Forelimb muscle (tissue), 1 donor: Measurements from ENCODE around the gene MYOM3. TPM values are rescaled to one million over a fixed set of nuclear protein-coding genes. Genes with fewer than 3 reads are reported as not detected.

Source experiments
- DNase-seq: peaks from one replicate; pipeline ENCODE4 v3.0.0-alpha.2; 2013; ENCODE audit warnings: low read depth
- polyA plus RNA-seq: library from polyadenylated mRNA; unstranded; fragments of 120-200 nt; gene quantifications from one replicate; pipeline ENCODE4 v1.2.1, GENCODE V29; 2013; ENCODE audit not compliant: insufficient read length

MYOM3 gene
- polyA plus RNA-seq, 1 donor = 425 TPM

DNA sequence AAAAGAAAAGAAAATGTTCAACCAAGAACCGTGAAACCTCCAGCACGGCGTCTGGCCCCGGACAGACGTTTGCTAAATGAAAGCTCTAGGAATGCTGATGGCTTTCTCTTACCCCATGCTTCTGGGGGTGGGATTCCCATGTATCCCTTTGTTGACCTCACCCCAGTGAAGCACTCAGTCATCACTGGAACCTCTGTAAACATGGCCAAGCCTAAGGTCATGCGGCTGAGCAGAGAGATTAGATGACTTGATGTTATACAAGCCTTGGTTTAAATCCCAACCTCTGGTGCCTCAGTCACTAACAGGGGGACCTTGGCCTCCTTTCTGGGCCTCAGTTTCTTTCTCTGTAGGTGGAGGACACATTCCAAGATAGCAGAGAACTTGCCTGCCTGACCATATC lies 2.8 kb upstream of the MYOM3 start:
- DNase-seq = no peak

DNA sequence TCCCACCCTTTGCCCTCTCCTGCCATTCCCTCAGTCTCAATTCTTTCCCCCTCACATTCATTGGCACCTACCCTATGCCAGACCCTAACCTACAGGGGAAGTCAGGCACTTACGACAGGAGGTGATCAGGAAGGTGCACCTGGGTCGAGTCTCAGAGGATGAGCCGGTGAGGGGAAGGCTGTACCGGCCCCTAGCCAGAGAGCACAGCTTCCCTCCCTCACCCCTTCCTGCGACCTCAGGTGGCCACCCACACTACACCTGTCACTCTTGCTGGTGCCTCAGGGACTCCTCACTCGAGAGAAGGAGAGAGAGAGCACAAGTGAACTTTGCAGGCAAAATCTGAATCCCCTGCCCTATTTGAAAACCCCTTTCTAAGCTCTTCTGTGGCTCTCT lies 1.7 kb upstream of the MYOM3 start:
- no peak for DNase-seq

DNA sequence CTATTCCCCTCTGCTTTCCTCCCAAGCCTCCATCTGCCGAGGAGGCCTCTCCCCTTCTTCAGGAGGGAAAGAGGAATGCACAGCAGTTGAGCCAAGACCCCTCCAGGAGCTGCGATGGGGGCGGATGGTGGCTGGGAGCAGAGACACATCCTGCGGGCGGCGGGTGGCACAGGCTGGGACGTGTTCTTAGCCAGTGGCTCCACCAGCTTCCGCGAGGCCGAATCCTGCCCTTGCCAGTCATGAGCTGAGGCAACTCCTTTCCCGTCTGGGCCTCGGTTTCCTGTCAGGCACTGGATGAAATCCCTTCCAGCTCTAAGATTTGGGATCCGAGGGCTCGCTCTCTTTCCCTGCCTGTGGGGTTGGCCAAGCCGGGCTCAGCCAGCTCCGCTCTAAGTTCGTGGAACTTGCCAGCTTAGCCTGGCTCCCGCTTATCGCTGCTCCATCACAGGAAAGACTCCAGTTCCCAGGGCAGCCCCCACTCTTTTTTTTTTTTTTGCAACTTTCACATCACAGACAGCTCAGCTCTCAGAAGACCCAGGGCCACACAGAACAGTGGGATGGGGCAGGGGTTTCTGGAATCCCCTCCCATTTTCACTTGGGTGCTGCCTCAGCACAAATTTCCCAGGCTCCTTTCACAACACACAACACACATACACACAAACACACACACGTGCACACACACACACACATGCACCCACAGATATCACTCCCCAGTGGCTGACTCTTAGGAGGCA lies 506 bp downstream of the MYOM3 start:
- no peak for DNase-seq

DNA sequence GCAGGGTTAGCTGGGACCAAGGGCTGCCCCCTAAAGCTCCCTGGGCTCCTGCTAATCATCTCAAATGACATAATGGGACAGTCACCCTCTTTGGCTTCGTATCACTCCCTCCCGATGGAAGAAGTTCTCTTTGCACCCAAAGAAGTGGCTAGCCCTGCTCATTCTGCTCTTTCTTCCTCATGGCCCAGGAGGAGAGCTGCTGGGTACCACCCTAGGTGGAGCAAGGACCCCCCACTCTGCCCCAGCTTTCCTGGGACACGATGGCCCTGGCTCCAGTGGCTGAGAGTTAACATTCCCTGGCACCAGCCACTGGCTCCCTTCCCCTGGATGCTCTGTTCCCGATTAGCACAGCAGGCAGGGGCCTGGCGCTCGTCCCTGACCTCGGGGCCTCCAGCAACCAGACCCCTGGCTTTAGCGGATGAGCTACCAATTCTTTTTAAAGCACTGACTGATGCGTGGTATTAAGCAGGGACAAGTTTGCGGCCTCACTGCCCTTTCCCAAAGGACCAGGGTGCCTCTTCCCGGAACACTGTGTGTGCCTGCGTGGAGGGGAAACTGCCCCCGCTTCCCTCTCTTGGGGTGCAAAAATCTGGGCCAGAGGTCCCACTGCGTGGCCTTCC lies 1.2 kb downstream of the MYOM3 start:
- no peak for DNase-seq

DNA sequence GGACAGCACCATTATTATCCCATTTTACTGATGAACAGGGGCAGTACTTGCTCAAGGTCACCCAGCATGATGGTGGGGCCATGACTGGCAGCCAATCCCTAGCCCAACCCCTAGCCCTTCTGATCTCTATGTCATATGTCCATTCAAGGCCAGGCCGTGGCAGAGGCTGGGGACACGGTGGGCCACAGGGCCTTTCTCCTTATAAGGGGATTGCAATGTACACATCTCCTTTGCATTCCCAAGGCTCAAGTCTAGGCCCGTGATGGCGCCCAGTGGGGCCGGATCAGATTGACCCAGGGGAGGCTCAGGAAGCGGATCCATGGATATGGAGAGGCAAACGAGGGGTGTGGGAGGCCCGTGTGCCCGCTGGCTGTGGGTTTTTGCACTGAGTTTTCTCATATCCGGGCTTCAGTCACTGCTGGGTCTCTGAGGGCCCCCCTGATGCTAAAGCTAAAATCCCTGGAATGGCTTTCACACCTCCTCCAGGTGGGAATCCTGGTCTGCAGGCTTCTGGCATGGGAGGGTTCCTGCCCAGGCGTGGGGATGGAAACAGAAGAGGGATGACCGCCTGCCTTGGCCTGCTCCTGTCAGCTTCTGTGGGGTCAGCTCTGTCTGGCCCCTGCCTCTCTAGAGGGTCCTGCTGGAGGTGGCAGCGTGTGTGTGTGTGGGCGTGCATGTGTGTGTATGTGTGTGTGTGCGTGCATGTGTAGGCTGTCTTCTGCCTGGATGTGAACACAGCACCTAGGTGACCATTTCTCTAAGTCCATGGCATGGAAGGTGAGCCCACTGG lies 2.1 kb downstream of the MYOM3 start:
- no peak for DNase-seq

DNA sequence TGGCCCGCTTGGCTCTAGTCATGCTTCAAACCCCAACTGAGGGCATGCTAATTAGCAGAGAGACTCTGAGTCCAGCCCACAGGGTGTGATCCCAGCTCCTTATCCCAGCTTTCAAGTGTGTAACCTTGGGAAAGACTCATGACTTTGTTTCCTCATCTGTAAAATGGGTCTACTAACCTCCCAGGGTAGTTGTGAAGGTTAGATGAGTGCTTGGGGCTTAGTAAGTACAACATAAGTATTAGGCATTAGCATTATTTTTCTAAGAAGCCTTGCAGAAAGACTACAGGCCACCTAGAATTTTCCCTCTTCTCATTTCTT lies 2.8 kb downstream of the MYOM3 start:
- no peak for DNase-seq

DNA sequence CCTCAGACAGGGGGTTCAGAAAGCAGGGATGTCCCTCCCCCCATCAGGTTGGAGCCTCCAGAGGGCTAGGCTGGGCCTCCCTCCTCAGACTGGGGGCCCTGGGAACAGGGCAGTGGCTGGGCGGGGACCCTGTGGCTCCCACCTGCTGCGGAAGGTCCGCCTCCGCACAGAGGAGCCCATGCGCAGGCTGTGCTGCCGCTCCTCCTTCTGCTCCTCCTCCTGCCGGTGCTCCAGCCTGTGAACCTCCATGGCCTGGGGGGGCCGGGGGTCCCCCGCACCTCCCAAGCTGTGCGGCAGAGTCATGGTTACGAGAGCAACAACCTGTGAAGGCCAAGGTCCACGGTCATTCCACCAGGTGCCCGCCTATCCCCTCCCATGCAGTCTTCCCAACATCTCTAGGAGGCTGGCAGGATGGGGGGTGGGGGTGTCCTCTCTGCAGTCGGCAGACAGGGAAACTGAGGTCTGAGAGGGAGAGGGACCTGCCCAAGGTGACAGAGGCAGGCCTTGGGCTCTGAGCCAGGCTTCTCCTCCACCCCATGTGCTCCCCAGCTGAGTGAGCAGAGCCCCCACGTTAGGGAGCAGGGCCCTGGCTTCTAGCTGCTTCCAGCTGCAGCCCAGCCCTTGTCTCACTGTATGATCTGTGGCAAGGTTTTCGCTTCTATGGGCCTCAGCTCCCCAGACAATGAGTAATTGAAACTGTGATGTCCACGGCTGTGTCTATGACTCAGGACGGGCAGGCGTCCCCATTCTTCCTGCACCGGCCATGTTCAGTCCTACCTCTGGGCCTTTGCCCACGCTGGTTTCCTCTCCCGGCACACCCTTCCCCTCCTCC lies 3.4 kb downstream of the MYOM3 start:
- DNase-seq = no peak

DNA sequence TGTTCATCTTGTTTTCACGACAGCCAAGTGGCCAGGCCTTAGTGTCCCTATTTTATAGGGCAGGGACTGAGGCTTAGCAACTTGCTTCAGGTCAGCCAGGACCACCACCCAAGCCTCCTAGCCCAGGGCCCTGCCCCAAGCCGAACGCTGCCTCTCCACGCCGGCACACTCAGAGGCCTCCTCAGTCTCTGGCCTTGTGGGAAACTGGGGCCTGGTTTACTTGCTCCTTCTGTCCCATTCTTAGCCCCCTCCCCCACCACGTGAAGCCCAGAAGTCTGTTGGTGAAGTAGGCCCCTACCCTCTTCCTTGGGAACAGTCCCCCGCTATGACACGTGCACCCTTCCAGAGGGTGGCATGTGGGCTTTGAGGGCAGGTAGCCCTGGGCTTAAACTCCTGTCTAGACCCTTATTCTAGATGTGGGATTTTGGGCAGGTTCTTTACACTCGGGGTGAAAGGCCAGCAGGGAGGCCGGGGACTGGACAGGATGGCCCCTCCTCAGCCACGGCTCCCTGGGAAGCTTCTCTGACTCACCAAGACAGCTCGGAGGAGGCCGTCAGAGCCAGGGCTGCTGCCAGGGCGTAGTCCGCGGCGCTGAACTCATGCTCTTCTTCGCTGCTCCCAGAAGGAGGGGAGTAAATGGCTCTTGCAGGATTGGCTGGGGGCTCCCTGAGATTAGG lies 4.3 kb downstream of the MYOM3 start:
- DNase-seq = no peak

DNA sequence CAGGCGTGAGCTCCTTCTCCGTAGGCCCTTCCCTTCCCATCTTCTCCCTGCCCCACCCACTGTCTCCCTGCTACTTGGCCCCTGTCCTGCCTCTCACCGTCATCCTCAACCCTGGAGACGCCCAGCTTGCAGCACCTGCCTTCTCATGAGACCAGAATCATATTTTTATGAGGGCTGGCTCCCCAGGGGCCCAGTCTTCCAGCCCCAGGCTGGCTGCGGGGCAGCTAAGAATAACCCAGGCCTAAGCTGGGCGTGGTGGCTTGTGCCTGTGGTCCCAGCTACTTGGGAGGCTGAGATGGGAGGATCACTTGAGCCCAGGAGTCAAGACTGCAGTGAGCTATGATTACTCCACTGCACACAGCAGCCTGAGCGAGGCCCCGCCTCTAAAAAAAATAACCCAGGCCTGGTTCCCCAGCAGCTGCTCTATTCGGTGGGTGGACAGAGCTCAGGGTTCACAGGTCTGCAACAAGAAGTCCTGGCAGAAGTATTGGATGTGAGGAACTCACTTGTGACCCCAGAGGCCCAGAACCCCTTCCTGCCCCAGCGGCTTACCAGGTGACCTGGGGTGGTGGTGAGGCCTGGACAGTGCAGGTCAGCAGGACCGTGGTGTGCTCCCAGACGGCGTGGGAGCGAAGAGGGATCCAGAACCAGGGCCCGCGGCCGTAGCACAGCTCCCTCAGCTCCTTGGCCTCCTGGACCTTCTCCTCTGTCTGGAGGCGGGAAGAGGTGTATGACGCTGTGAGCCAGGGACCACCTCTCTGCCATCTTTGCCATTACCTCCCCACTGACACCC lies 6.4 kb downstream of the MYOM3 start:
- no peak for DNase-seq

DNA sequence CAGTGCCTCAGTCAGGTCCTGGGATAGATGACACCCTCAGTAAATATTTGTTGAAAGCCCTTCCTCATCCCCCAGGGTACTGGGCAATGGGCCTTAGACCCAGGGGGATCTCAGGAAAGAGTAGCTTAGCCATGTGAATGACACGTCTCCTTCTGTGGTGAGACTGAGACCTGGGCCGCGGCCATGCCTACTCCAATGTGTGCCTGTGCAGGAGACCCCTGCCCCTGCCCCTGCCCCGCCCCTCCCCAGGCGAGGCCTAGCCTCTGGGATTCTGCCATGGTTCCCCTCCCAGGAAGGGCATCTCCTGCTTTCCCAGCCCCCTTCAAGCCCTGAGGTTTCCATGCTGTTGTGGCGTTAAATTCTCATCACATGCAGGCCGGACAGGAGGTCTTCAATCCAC lies 7.1 kb downstream of the MYOM3 start:
- no peak for DNase-seq

DNA sequence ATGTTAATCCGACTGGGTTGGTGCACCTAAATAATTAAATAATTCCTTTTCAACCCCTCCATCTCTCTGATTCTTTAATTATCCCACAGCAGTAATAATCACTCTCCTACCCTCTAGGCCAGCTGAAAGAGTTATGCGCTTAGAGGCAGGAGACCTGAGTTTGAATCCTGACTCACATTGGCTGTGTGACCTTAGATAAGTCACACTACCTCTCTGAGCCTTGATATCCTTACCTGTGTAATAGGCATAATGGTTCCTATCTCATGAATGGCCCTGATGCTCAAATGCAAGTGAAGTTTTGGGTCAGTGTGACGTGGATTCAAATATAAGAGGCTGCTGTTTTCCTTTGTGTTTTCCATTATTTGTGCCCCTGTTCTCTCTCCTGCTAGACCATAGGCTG lies 8.1 kb downstream of the MYOM3 start:
- DNase-seq = no peak

DNA sequence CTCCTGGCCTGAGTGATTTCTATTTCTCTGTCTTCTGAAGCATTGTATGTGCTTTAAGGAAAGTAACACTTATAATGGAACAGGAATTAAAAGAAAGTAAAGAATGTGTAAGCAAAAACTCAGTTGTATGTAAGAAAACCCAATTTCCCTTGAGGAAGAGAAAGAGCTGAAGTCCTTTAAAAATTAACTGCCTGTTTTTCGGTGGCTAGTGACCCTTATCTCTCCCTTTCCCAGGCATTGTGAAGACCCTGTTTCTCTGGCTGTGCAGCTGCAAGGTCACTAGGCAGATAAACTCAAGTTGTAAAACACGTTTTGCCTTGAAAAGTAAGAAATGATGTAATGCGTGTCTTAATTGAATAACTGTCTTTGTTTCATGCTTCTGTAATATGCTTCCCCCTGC lies 8.5 kb downstream of the MYOM3 start:
- DNase-seq = no peak

DNA sequence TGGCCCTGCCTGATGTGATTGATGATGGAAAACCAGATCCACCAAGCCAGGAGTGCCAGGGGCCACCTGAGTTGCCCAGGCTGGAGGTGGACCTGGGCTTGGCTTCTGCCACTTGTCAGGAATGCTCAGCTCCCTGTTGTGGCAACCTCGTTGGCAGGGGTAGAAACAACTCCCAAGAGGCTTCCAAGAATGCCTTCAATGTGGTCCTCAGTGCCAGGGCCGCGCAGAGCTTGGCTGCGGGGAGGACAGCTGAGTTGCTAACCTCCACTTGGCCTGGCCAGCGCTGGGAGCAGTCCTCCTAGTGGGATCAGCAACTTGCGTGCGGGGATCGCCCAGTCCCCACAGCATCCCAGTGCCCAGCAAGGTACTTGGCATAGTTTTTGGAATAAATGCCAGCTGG lies 9.0 kb downstream of the MYOM3 start:
- no peak for DNase-seq

DNA sequence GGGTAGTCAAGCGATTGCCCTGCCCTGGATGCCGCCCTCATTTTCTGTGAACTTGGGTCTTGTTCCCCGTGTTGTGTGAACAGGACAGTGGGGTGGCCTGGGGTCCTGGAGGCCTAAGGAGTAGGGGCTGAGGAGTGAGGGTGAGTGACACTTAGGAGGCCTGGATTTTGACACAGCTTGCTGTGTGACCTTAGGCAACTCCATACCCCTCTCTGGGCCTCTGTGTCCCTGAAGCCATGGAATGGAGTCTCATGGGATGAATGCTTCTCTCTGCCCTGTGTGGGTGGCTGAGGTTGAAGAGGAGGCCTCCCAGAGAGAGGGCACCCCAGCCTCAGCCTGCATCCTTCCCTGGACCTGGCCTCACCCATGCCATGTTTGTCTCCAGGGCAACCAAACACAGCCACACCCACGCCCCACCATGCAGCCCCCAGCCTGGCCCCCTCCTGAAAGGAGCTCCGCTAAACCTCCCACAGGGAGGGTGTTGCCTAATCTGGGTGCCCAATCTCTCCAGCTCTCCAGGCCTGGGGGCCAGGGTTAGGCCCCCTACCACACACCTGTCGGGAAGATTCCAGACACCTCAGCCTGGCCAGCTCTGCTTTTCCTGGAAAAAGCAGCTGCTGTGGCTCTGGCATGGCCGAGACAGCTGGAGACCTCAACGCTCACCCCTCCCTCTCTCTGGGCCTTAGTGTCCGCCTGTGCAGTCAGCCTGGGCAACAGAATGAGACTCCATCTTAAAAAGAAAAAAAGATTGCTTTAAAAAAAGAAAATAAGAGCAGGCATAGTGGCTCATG lies 9.9 kb downstream of the MYOM3 start:
- DNase-seq = no peak

DNA sequence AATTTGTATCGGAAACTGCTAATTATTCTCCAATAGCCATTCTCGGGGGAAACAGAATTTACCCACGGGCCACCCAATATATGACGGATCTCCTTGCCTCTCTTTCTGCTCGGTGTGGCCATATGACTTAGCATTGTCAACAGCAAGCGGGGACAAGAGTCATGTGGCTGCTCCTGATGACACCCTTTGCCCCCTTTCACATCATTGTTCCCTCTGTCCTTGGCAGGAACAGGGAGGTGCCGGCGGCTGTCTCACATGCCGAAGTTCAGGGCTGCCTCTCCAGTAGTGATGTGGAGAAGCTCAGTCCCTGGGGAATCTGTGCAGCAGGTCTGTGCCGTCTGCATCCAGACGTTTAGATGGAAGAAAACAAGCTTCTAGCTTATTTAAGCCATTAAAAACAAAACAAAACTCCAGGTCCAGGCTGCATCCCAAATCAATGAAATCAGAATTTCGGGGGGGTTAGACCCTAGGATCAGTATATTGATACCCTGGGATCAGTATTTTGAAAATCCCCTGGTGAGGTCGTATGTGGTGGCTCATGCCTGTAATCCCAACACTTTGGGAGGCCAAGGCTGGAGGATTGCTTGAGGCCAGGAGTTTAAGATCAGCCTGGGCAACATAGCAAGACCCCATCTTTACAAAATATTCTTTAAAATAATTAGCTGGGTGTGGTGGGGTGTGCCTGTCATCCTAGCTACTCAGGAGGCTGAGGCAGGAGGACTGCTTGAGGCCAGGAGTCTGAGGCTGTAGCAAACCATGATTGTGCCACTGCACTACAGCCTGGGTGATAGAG lies 10.8 kb downstream of the MYOM3 start:
- no peak for DNase-seq

DNA sequence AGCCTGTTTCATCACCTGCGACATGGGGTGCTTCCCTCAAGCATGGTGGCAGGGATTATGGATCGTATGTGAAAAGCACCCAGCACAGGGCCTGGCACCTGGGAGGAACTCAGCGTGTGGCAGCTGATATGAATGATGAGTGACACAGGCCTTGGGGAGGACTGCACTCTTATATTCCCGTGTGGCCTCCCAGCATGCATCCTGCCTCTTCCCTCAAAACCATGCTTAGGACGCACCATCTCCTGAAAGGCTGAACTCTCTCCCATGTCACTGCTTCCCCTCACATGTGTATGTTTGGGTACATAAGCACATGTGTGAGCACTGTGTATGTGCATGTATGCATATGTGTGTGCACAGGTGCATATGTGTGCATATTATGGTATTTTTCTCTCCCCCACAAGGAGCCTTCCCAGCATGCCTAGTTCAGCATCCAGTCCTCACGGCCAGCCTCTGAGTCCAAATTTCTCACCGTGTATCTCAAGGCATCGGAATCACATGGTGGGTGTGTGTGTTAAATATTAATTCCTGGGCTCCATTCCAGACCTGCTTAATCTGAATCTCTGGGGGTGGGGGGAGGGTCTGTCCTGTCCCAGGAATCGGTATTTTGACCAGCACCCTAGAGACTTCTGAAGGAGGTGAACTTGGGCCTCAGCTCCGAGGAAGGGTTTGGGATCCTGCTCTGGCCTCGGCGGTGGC lies 12.8 kb downstream of the MYOM3 start:
- no peak for DNase-seq

DNA sequence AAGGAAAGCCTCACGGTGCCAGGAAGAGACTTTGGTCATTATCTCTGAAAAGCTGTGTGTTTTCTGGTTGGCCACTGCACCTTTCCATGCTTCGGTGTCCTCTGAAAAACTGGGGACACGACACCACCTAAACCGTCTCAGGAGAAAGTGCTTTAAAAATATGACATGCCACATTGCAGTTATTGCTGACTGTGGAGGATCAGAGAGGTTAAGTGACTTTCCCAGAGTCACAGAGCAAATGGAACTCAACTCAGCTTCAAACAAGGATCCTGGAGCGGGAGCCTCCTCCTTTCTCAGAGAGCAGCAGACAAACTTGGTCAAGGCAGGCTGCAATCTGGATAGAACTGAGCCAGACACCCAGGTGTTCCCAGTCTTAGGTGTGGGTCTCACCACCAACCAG lies 13.8 kb downstream of the MYOM3 start:
- DNase-seq = no peak

DNA sequence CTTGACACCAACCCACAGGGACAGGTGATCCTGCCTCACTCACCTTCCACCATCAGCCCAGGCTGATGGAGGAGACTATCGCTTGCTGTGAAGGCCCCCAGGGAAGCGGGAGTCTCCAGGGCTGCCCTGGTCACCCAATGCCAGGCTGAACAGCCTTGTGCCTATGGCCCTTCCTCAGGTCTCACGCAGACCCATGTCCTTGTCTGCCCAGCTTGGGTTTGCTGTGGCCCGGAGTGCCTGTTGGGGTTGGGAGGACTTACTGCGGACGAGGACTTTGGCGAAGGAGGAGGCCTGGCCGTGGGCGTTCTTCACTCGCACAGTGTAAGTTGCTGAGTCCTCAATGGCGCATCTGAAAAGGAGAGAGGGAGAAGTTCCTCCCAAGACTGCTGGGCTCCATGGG lies 14.3 kb downstream of the MYOM3 start:
- no peak for DNase-seq

DNA sequence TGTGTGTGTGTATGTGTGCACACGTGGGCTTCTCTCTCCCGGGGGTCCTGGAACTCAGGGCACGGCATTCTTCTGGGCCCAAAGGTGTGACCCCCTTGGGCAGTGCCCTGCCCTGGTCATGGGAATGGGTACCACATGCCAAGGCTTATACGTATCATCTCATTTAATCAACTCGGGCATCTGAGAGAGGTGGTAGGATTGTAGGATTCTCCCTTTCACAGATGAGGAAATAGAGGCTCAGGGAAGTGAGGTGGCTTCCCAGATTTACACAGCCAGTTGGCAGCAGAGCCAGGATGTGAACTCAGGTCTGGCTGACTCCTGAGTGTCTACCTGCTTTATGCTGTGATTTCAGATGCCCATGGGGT lies 15.2 kb downstream of the MYOM3 start:
- DNase-seq = no peak
